GM12873 (cell line): ENCODE data around the gene C1orf174.

ENCODE experiments used
- CTCF ChIP-seq: IDR thresholded peaks from 2 replicates; pipeline ENCODE4 v1.5.1; 2012; ENCODE audit warnings: low read depth, mild to moderate bottlenecking, moderate library complexity, low read length, control low read depth; ENCODE audit not compliant: insufficient read depth; ENCODE audit errors: missing control alignments

The C1orf174 gene

GRCh38 chr1:3902571-3903091 is 2.6 kb upstream of the C1orf174 start:
- TF ChIP-seq CTCF: no peak

GRCh38 chr1:3902111-3902511 is 2.0 kb upstream of the C1orf174 start:
- no peak for TF ChIP-seq CTCF

GRCh38 chr1:3900969-3901529 is 977 bp upstream of the C1orf174 start:
- no peak for TF ChIP-seq CTCF

- peak; percentile 37 for TF ChIP-seq CTCF
These were observed 320 bp downstream of the C1orf174 start for GRCh38 chr1:3899754-3900149.

GRCh38 chr1:3898994-3899753 is 898 bp downstream of the C1orf174 start:
- TF ChIP-seq CTCF: no peak

- TF ChIP-seq CTCF: no peak
These were observed 1.7 kb downstream of the C1orf174 start for GRCh38 chr1:3898475-3898735.

GRCh38 chr1:3896396-3897000 is 3.6 kb downstream of the C1orf174 start:
- no peak for TF ChIP-seq CTCF
